Coronary artery (tissue), 2 donors: ENCODE results near the gene DGKG.
A peak's percentile ranks its signal among the peaks of the same experiment; 100 is the strongest.

Source experiments
- DNase-seq: peaks from one replicate; pipeline ENCODE4 v3.0.0-alpha.2; 2017; ENCODE audit warnings: low spot score
- H3K27ac ChIP-seq, 2 donors: fragments of 200-600 bp; sonication (generic); one replicate each; pipeline ENCODE4 v1.5.1; 2016 to 2019
- H3K4me3 ChIP-seq: fragments of 200-600 bp; sonication (generic); 2 replicates; pipeline ENCODE4 v1.5.1; 2016; ENCODE audit warnings: mild to moderate bottlenecking, moderate library complexity
- TF ChIP-seq, protein P1 (sequence below): fragments of 200-600 bp; sonication (generic); IDR thresholded peaks from one replicate; pipeline ENCODE4 v1.5.1; 2019; ENCODE audit warnings: antibody characterized with exemption

Gene DGKG

DNA sequence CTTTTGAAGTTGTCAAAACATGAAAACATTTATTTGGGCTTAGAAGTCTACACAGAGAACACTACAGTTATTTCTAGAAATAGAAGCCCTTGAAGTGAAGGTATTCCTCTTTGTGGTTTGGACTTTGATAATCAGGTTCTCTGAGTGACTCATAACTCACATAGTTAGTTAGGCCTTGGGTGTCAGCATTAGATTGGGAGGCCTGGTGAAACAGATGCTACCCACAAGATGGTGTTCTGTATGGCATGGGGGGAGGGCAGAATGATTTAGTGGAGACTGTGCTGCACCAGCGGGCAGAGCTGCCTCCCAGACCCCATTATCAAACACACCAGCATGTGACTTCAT, 144.2 kb downstream of the DGKG start:
- Histone ChIP-seq H3K27ac (no peak overlapping the region), H3K4me3 (no peak overlapping the region)
- TF ChIP-seq, protein P1, sequence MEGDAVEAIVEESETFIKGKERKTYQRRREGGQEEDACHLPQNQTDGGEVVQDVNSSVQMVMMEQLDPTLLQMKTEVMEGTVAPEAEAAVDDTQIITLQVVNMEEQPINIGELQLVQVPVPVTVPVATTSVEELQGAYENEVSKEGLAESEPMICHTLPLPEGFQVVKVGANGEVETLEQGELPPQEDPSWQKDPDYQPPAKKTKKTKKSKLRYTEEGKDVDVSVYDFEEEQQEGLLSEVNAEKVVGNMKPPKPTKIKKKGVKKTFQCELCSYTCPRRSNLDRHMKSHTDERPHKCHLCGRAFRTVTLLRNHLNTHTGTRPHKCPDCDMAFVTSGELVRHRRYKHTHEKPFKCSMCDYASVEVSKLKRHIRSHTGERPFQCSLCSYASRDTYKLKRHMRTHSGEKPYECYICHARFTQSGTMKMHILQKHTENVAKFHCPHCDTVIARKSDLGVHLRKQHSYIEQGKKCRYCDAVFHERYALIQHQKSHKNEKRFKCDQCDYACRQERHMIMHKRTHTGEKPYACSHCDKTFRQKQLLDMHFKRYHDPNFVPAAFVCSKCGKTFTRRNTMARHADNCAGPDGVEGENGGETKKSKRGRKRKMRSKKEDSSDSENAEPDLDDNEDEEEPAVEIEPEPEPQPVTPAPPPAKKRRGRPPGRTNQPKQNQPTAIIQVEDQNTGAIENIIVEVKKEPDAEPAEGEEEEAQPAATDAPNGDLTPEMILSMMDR: no peak
- DNase-seq: no peak

DNA sequence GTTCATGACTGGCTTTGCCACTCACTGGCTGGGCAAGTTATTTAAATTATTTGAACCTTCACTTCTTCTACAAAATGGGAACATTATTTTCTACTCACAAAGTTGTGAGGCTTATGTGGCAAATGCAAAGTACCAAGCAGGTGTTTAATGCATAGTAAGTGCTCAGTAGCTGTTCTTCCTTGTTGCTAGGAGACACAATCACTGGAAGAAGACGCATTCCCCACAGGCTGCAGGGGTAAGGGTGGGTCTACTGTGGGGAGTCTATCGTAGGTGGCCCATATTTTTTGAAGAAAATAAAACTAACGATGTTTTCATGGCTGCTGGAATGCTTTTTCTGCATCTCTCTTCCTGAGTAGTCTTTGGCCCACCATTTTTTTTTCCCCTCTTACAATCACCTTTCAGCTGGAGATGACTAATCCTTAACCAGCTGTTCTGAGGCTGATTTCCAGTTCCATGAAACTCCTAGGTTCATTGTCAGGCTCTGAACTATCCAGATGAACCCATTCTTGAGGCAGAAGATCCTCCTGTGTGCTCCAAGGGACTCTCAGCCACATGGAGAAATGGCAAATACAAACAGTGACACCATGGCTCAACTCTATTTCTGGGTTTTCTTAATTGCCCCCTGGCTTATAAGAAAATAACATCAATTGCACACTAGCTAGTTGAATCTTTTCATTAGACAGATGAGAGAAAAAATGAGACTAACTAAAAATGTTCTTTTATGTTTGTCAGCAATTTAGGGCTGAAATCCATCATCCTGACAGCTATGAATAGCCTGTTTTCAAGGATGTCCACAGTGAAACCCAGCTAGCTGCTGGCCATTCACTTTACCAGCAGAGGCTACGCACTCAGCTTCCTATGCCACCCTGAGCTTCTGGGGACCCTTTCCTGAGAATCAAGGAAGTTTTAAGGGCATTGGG, 144.9 kb downstream of the DGKG start:
- DNase-seq: no peak
- Histone ChIP-seq H3K4me3 (no peak overlapping the region), H3K27ac (no peak overlapping the region)
- TF ChIP-seq, protein P1: no peak

DNA sequence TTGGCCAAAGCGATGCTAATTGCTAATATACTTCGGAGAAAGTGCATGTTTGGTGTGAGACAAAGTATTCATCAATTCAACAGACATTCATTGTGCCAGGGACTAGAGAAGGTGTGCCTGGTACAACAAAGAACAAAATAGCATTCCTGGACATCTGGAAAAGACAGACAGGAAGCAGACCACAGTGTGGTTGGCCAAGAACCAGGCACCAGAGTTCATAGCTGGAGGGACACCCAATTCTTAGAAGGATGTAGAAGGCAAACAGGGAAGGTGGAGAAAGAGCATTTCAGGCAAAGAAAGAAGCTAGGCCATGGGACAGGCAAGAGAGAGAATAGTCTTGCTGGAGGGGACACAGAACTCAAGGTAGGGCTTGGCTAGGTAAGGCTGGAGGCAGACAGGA, 147.4 kb downstream of the DGKG start:
- no peak for DNase-seq
- Histone ChIP-seq H3K4me3 (no peak overlapping the region), H3K27ac (no peak overlapping the region)
- TF ChIP-seq, protein P1: no peak

DNA sequence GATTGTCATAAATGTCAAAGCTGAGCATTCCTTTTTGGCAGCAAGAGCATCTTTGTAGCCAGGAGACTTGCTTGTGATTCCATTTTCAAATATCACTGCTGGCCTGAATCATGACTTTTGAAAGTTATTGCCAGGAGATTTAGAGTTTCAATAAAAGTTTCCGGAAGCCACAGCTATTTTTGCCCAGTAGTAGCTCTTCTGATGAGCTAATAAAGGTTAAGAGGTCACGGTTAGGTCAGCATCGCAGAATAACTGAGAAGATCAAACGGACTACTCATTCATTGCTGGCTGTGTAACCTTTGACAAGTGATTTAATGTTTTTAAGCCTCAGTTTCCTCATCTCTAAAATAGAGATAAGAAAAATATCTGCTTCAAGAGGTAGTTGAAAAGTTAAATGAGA, 148.1 kb downstream of the DGKG start:
- Histone ChIP-seq H3K4me3 (no peak overlapping the region), H3K27ac (no peak overlapping the region)
- TF ChIP-seq, protein P1: no peak
- DNase-seq: no peak

GRCh38 chr3:186212611-186213010, 149.4 kb downstream of the DGKG start:
- DNase-seq: no peak
- Histone ChIP-seq H3K4me3 (no peak overlapping the region), H3K27ac (no peak overlapping the region)
- TF ChIP-seq, protein P1: no peak

DNA sequence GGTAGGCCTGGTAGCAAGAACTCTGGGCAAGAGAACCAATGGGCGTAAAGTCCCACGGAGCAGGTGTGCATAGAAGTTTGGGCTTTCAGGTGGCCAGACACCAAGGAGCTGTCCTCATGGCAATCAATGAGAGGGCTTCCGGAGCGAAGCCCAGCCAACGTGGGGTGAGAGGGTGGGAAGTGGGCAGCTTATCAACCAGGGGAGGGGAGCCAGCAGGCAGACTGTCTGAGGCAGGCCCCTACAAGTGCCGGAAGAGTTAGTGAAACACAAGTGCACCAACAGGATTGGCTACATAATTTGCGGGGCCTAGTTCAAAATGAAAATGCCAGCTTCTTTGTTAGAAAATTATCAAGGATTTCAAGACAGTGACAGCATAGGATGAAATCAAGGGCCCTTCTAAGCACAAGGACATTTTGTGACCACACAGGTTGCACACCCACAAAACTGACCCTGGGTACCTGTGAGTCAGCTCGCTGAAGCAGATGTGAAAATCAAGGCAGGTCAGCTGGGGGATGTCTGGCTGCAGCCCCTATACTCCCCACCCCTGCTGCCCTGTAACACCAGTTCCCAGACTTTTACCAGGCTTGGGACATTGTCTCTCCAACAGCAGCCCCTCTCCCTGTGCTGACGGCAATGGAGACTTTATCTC, 151.1 kb downstream of the DGKG start:
- TF ChIP-seq, protein P1: no peak
- H3K4me3 ChIP-seq: no peak overlapping the region
- H3K27ac ChIP-seq: peak overlapping the region in 1 of 2 donors; percentile 65
- no peak for DNase-seq
